Progenitor cell of endocrine pancreas (in vitro differentiated cells): ENCODE data around the gene OR56A3. TPM values are rescaled to one million over a fixed set of nuclear protein-coding genes. Genes with fewer than 3 reads are reported as not detected.
"Not testable (repeated sequence)": the region's sequence is repeated elsewhere in the genome, so short reads cannot be mapped to it uniquely, and the experiment has no call there.

ENCODE experiments used
- DNase-seq: peaks from one replicate; pipeline ENCODE4 v3.0.0; 2021; ENCODE audit warnings: low spot score; ENCODE audit not compliant: unreplicated experiment
- H3K27ac Mint-ChIP-seq: 2 replicates; pipeline ENCODE4 v1.8.0; 2021; ENCODE audit warnings: mild to moderate bottlenecking, moderate library complexity, mixed read lengths
- H3K27me3 Mint-ChIP-seq: 2 replicates; pipeline ENCODE4 v1.8.0; 2021; ENCODE audit warnings: mixed read lengths
- H3K36me3 Mint-ChIP-seq: 2 replicates; pipeline ENCODE4 v1.8.0; 2022; ENCODE audit warnings: mixed read lengths; ENCODE audit not compliant: insufficient read depth
- H3K4me1 Mint-ChIP-seq: 2 replicates; pipeline ENCODE4 v1.8.0; 2021; ENCODE audit warnings: low read depth, mixed read lengths
- H3K4me3 Mint-ChIP-seq: 2 replicates; pipeline ENCODE4 v1.8.0; 2021; ENCODE audit warnings: low read depth, mild to moderate bottlenecking, moderate library complexity, mixed read lengths
- H3K9me3 Mint-ChIP-seq: 2 replicates; pipeline ENCODE4 v1.8.0; 2021; ENCODE audit warnings: low read depth, mixed read lengths
- CTCF ChIP-seq: fragments of 200-600 bp; sonication (generic); IDR thresholded peaks from one replicate; pipeline ENCODE4 v1.5.0; 2021; ENCODE audit warnings: antibody characterized with exemption, mild to moderate bottlenecking; ENCODE audit not compliant: unreplicated experiment
- total RNA-seq: library from RNA; stranded (reverse); gene quantifications from 2 replicates; pipeline ENCODE4 v1.2.1, GENCODE V29; 2021

OR56A3 gene
- total RNA-seq, 1 donor from 2014 or later: not detected

- Mint-ChIP-seq H3K4me1 (no peaks in the 10 kb centered on the region), H3K27ac (no peak overlapping the region), H3K4me3 (no peak overlapping the region), H3K27me3 (no peaks in the 10 kb centered on the region), H3K9me3 (peaks cover 20% of the 10 kb centered on the region), H3K36me3 (no peaks in the 10 kb centered on the region)
- no peak for TF ChIP-seq CTCF
- DNase-seq: no peak
These were observed 3.5 kb upstream of the OR56A3 start for GRCh38 chr11:5938603-5938965.

GRCh38 chr11:5940748-5941147 lies 1.3 kb upstream of the OR56A3 start:
- no peaks in the 10 kb centered on the region for H3K36me3 Mint-ChIP-seq
- H3K4me3 Mint-ChIP-seq: no peak overlapping the region
- H3K27ac Mint-ChIP-seq: no peak overlapping the region
- no peaks in the 10 kb centered on the region for H3K4me1 Mint-ChIP-seq
- peaks cover 20% of the 10 kb centered on the region for H3K9me3 Mint-ChIP-seq
- no peak for TF ChIP-seq CTCF
- DNase-seq: no peak
- H3K27me3 Mint-ChIP-seq: no peaks in the 10 kb centered on the region

- H3K4me1 Mint-ChIP-seq: no peaks in the 10 kb centered on the region
- no peak for TF ChIP-seq CTCF
- peaks cover 6% of the 10 kb centered on the region for H3K9me3 Mint-ChIP-seq
These were observed 13.5 kb downstream of the OR56A3 start for GRCh38 chr11:5955586-5955985.

GRCh38 chr11:5960704-5961320 lies 18.8 kb downstream of the OR56A3 start:
- not testable (repeated sequence) for H3K4me1 Mint-ChIP-seq, DNase-seq, H3K27me3 Mint-ChIP-seq, H3K4me3 Mint-ChIP-seq, H3K36me3 Mint-ChIP-seq, H3K27ac Mint-ChIP-seq
- peaks cover 25% of the 10 kb centered on the region for H3K9me3 Mint-ChIP-seq

More at GRCh38 chr11:5955586-5955985, 13.5 kb downstream of the OR56A3 start:
- H3K27ac Mint-ChIP-seq: no peak overlapping the region
- peaks cover 1% of the 10 kb centered on the region for H3K36me3 Mint-ChIP-seq
- no peaks in the 10 kb centered on the region for H3K27me3 Mint-ChIP-seq
- no peak for DNase-seq
- H3K4me3 Mint-ChIP-seq: no peak overlapping the region

GRCh38 chr11:5966958-5967357 lies 24.9 kb downstream of the OR56A3 start:
- no peak overlapping the region for H3K27ac Mint-ChIP-seq
- H3K36me3 Mint-ChIP-seq: no peaks in the 10 kb centered on the region
- H3K27me3 Mint-ChIP-seq: peaks cover 13% of the 10 kb centered on the region
- TF ChIP-seq CTCF: no peak
- H3K9me3 Mint-ChIP-seq: peaks cover 18% of the 10 kb centered on the region
- no peaks in the 10 kb centered on the region for H3K4me1 Mint-ChIP-seq
- DNase-seq: no peak
- no peak overlapping the region for H3K4me3 Mint-ChIP-seq

GRCh38 chr11:5967708-5968107 lies 25.7 kb downstream of the OR56A3 start:
- no peak for DNase-seq
- TF ChIP-seq CTCF: no peak
- peaks cover 15% of the 10 kb centered on the region for H3K9me3 Mint-ChIP-seq
- H3K27me3 Mint-ChIP-seq: peaks cover 13% of the 10 kb centered on the region
- no peak overlapping the region for H3K4me3 Mint-ChIP-seq
- no peak overlapping the region for H3K27ac Mint-ChIP-seq
- H3K36me3 Mint-ChIP-seq: no peaks in the 10 kb centered on the region
- H3K4me1 Mint-ChIP-seq: no peaks in the 10 kb centered on the region
